CD14-positive monocyte (primary cell): ENCODE data around the gene CAMTA1. TPM values are rescaled to one million over a fixed set of nuclear protein-coding genes. Genes with fewer than 3 reads are reported as not detected.

ENCODE experiments used
- DNase-seq, 3 donors: peaks; one replicate each; pipeline ENCODE4 v3.0.0-alpha.2; 2011 to 2022
- H2AFZ ChIP-seq: 2 replicates; pipeline ENCODE4 v1.6.0; 2012; ENCODE audit warnings: mild to moderate bottlenecking, low read depth, low read length, inconsistent platforms; ENCODE audit not compliant: insufficient read depth, poor library complexity, severe bottlenecking
- H3K27ac ChIP-seq, 2 donors: 1 replicate in 1 of 2; 2 replicates in 1 of 2; pipeline ENCODE4 v1.5.1; 2012 to 2013; ENCODE audit warnings: low read length in 2 of 2, control low read depth in 1 of 2, inconsistent platforms in 1 of 2, low read depth in 1 of 2, mild to moderate bottlenecking in 1 of 2
- H3K27me3 ChIP-seq, 2 donors: one replicate each; pipeline versions ENCODE4 v1.6.0 to v1.6.1; 2011 to 2013; ENCODE audit warnings: low read length in 2 of 2; ENCODE audit not compliant: control insufficient read depth in 2 of 2, insufficient read depth in 2 of 2
- H3K36me3 ChIP-seq, 2 donors: replicated peaks in 1 of 2; 1 replicate in 1 of 2; 2 replicates in 1 of 2; pipeline versions ENCODE4 v1.5.1 to v1.6.1; 2012 to 2013; ENCODE audit warnings: low read length in 2 of 2, control low read depth in 1 of 2, inconsistent platforms in 1 of 2, mild to moderate bottlenecking in 1 of 2; ENCODE audit not compliant: insufficient read depth in 2 of 2, control insufficient read depth in 1 of 2
- H3K4me1 ChIP-seq, 2 donors: 1 replicate in 1 of 2; 2 replicates in 1 of 2; pipeline versions ENCODE4 v1.5.1 to v1.6.1; 2012 to 2013; ENCODE audit warnings: low read length in 2 of 2, control low read depth in 1 of 2, inconsistent platforms in 1 of 2, mild to moderate bottlenecking in 1 of 2, moderate library complexity in 1 of 2; ENCODE audit not compliant: insufficient read depth in 2 of 2, control insufficient read depth in 1 of 2
- H3K4me2 ChIP-seq: replicated peaks from 2 replicates; pipeline ENCODE3; 2012; ENCODE audit warnings: low read length, moderate library complexity, mild to moderate bottlenecking; ENCODE audit not compliant: poor library complexity, severe bottlenecking; ENCODE audit errors: extremely low read depth
- H3K4me3 ChIP-seq, 3 experiments: fragments of 200-600 bp in 1 of 3; sonication (generic) in 1 of 3; replicated peaks in 1 of 3; 1 replicate in 2 of 3; 2 replicates in 1 of 3; pipeline ENCODE4 v1.5.1; 2011 to 2013; ENCODE audit warnings: low read length in 3 of 3, mild to moderate bottlenecking in 3 of 3, control low read depth in 2 of 3, low read depth in 2 of 3, inconsistent platforms in 1 of 3, moderate library complexity in 1 of 3
- H3K79me2 ChIP-seq: 2 replicates; pipeline ENCODE4 v1.6.0; 2012; ENCODE audit warnings: mild to moderate bottlenecking, control low read depth, inconsistent platforms, low read length, moderate library complexity; ENCODE audit not compliant: insufficient read depth
- H3K9ac ChIP-seq: 2 replicates; pipeline ENCODE4 v1.6.0; 2017; ENCODE audit warnings: low read length, mild to moderate bottlenecking; ENCODE audit not compliant: insufficient read depth, poor library complexity, severe bottlenecking
- H3K9me3 ChIP-seq, 2 donors: replicated peaks in 1 of 2; 1 replicate in 1 of 2; 2 replicates in 1 of 2; pipeline versions ENCODE4 v1.5.1 to v1.6.1; 2012 to 2013; ENCODE audit warnings: low read length in 2 of 2, control low read depth in 1 of 2; ENCODE audit not compliant: control insufficient read depth in 1 of 2, insufficient read depth in 1 of 2
- H4K20me1 ChIP-seq: 2 replicates; pipeline ENCODE4 v1.6.0; 2012; ENCODE audit warnings: mild to moderate bottlenecking, low read length, control low read depth, moderate library complexity; ENCODE audit not compliant: insufficient read depth
- H3K27ac Mint-ChIP-seq, 7 donors: one replicate each; pipeline ENCODE4 v1.8.0; 2020; ENCODE audit warnings: mild to moderate bottlenecking in 7 of 7, mixed read lengths in 7 of 7, moderate library complexity in 6 of 7, inconsistent platforms in 2 of 7
- H3K27me3 Mint-ChIP-seq, 3 donors: one replicate each; pipeline ENCODE4 v1.8.0; 2021 to 2022; ENCODE audit warnings: low read depth in 3 of 3, mild to moderate bottlenecking in 3 of 3, mixed read lengths in 3 of 3, moderate library complexity in 3 of 3, inconsistent platforms in 1 of 3
- H3K36me3 Mint-ChIP-seq, 2 donors: one replicate each; pipeline ENCODE4 v1.8.0; 2020; ENCODE audit warnings: mixed read lengths in 2 of 2, inconsistent platforms in 1 of 2, mild to moderate bottlenecking in 1 of 2
- H3K4me1 Mint-ChIP-seq: one replicate; pipeline ENCODE4 v1.8.0; 2020; ENCODE audit warnings: mild to moderate bottlenecking, mixed read lengths
- H3K4me3 Mint-ChIP-seq, 2 donors: one replicate each; pipeline ENCODE4 v1.8.0; 2020; ENCODE audit warnings: mild to moderate bottlenecking in 2 of 2, mixed read lengths in 2 of 2, moderate library complexity in 1 of 2
- H3K9me3 Mint-ChIP-seq, 7 donors: one replicate each; pipeline ENCODE4 v1.8.0; 2020 to 2022; ENCODE audit warnings: mixed read lengths in 7 of 7, mild to moderate bottlenecking in 6 of 7, moderate library complexity in 6 of 7, inconsistent platforms in 2 of 7
- CTCF ChIP-seq: fragments of 200-600 bp; IDR thresholded peaks from one replicate; pipeline ENCODE4 v1.8.0; 2022; ENCODE audit warnings: antibody characterized with exemption, mild to moderate bottlenecking
- WGBS: methylation state at CpG from one replicate; pipeline ENCODE4 v1.1.5; 2013; ENCODE audit warnings: missing lambda C conversion rate; ENCODE audit not compliant: insufficient coverage; 5-methylcytosine and 5-hydroxymethylcytosine counted together
- intact Hi-C, 2 donors: fragments of 100-400 bp; cut with micrococcal nuclease; formaldehyde crosslinking; loops; one replicate each; pipeline versions ENCODE4 v1.15.0 to v1.15.1; 2023
- polyA plus RNA-seq, 3 donors: library from polyadenylated mRNA; depleted of rRNA in 1 of 3; unstranded in 2 of 3; stranded (reverse) in 1 of 3; fragments of 300-500 nt in 2 of 3; fragments of >200 nt in 1 of 3; fragmentation: Illumina TruSeq in 2 of 3; gene quantifications; 1 replicate in 2 of 3; 2 replicates in 1 of 3; pipeline ENCODE4 v1.2.3, GENCODE V29; 2012 to 2021

Gene CAMTA1
- polyA plus RNA-seq, 3 donors, result 52.0 to 89.6 (median 78.3) TPM

- Mint-ChIP-seq H3K27ac (no peak overlapping the region), H3K4me3 (no peak overlapping the region), H3K4me1 (peaks cover 12% of the 10 kb centered on the region), H3K27me3 (no peaks in the 10 kb centered on the region), H3K36me3 (peaks cover 22 to 25% of the 10 kb centered on the region in 2 donors), H3K9me3 (no peaks in the 10 kb centered on the region)
- peaks cover 2 to 10% of the 10 kb centered on the region in 2 donors for H3K36me3 ChIP-seq
- no peak overlapping the region for H2AFZ ChIP-seq
- no peak overlapping the region for H3K4me2 ChIP-seq
- no peak overlapping the region for H3K9ac ChIP-seq
- H3K9me3 ChIP-seq, result no peaks in the 10 kb centered on the region
- no peak for DNase-seq
- intact Hi-C loops, result no loop called here
- H3K79me2 ChIP-seq, result no peaks in the 10 kb centered on the region
- no peak overlapping the region for H3K27ac ChIP-seq
- no peak for TF ChIP-seq CTCF
- H3K27me3 ChIP-seq, result no peaks in the 10 kb centered on the region
- H3K4me3 ChIP-seq, result no peak overlapping the region
- no peaks in the 10 kb centered on the region for H3K4me1 ChIP-seq
- H4K20me1 ChIP-seq, result peaks cover 24% of the 10 kb centered on the region
- WGBS, result 89% methylated on average over 5 of the region's 5 CpGs
Observed at GRCh38 chr1:6864166-6864565, 78.9 kb downstream of the CAMTA1 start.

- no peaks in the 10 kb centered on the region for H3K27me3 Mint-ChIP-seq
- Histone ChIP-seq H3K4me2 (no peak overlapping the region), H3K9me3 (no peaks in the 10 kb centered on the region), H4K20me1 (peaks cover 23% of the 10 kb centered on the region), H3K9ac (no peak overlapping the region), H2AFZ (no peak overlapping the region), H3K4me1 (no peaks in the 10 kb centered on the region), H3K27ac (no peak overlapping the region), H3K79me2 (no peaks in the 10 kb centered on the region), H3K36me3 (peaks cover 2 to 10% of the 10 kb centered on the region in 2 donors), H3K4me3 (no peak overlapping the region), H3K27me3 (no peaks in the 10 kb centered on the region)
- no peak for DNase-seq
- no peak overlapping the region for H3K27ac Mint-ChIP-seq
- no peak for TF ChIP-seq CTCF
- no peaks in the 10 kb centered on the region for H3K9me3 Mint-ChIP-seq
- intact Hi-C loops, result no loop called here
- H3K36me3 Mint-ChIP-seq, result peaks cover 18 to 21% of the 10 kb centered on the region in 2 donors
- H3K4me3 Mint-ChIP-seq, result no peak overlapping the region
- WGBS, result no CpG with 5 or more reads among the region's 7 CpGs
- peaks cover 12% of the 10 kb centered on the region for H3K4me1 Mint-ChIP-seq
Observed at GRCh38 chr1:6866825-6867224, 81.6 kb downstream of the CAMTA1 start.
